Measurements from ENCODE around the gene LRRC73. TPM values are rescaled to one million over a fixed set of nuclear protein-coding genes. Genes with fewer than 3 reads are reported as not detected.

The LRRC73 gene
- total RNA-seq, 4 donors from 2014 or later, result 0.19 to 0.48 (median 0.47) TPM; not detected in 1

DNA sequence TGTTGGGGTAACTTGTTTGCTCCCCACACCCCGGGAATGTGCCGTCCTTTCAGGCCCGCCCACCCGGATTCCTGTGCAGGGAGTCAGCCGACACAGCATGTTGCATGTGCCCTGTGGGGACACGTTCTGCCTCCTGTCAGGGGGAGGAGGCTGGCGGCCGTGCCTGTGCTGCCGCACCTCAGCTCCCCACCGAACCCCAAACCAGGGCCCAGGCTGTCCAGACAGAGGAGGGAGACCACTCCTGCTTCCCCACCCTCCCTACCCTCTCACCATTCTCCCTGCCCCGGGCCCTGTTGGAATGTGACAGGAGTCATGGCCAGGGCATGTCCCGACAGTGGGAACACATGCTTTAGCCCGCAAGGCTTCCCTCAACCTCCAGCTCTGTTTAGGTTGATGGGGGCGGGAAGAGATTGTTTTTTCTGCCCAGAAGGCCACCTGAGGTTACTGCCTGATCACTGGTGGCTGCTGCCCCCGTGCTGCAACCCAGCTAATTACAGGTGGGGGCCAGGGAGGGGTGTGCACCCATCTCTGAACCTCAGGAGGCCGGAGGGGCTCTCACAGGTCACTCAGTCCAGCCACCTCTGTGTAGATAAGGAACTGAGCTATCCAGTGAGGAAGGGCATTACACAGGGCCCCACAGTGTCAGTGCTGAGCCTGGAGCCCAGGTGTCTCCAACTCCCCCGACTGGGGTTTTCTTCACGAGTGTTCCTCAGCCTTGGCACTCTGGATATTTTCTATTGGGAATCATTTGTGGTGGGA is 13.6 kb downstream of the LRRC73 start:
- ATAC-seq (ENCODE audit: low FRiP score), result peak; percentile 26
- no peak for DNase-seq (ENCODE audit: low spot score)

DNA sequence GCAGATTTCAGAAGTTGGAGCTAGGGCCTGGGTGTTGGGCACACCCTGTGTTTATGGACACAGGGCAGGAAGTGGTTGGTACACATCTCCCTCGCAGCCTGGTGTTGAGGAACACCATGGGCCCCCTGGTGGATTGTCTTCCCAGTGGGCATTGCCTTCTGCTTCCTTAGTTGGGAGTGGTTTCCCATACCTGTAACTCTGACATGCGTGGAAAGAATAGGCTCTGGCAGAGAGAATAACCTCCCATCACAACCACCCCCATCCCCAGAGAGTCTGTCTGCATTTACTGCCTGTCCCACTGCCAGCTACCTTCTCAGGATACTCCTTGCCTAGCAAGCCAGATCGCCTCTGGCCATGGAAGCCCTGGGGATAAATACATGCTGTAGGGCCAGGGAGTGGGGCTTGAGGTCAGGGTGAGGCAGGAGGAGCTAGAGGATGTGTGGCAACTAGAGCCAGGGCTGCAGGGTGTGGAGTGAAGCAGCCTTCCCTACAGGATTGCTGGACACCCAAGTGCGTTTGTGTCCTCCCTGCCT is 14.7 kb downstream of the LRRC73 start:
- no peak for DNase-seq (ENCODE audit: low spot score)
- TF ChIP-seq, protein P1, sequence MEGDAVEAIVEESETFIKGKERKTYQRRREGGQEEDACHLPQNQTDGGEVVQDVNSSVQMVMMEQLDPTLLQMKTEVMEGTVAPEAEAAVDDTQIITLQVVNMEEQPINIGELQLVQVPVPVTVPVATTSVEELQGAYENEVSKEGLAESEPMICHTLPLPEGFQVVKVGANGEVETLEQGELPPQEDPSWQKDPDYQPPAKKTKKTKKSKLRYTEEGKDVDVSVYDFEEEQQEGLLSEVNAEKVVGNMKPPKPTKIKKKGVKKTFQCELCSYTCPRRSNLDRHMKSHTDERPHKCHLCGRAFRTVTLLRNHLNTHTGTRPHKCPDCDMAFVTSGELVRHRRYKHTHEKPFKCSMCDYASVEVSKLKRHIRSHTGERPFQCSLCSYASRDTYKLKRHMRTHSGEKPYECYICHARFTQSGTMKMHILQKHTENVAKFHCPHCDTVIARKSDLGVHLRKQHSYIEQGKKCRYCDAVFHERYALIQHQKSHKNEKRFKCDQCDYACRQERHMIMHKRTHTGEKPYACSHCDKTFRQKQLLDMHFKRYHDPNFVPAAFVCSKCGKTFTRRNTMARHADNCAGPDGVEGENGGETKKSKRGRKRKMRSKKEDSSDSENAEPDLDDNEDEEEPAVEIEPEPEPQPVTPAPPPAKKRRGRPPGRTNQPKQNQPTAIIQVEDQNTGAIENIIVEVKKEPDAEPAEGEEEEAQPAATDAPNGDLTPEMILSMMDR (IDR thresholded peaks at IDR 0.05), result no peak
- no peak for ATAC-seq (ENCODE audit: low FRiP score)

More for the DNA sequence above, 13.6 kb downstream of the LRRC73 start:
- TF ChIP-seq, protein P1 (IDR thresholded peaks at IDR 0.05), result no peak

DNA sequence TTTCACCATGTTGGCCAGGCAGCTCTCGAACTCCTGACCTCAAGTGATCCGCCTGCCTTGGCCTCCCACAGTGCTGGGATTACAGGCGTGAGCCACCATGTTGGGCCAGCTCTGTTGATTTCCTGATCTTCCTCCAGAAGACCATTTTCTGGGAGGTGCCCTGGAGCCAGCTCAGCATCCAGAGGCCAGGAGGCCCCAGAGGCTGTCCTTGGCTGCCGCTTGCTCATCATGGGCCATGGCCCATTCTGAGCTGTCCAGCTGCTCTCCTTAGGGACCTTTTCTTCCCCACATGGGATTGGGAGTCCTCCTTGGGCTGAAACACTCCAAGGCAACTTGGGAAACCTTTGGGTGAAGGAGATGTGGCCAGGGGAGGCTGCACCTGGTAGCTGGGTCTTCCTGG is 15.4 kb downstream of the LRRC73 start:
- TF ChIP-seq, protein P1 (IDR thresholded peaks at IDR 0.05), result no peak
- ATAC-seq (ENCODE audit: low FRiP score), result no peak
- DNase-seq (ENCODE audit: low spot score), result no peak

DNA sequence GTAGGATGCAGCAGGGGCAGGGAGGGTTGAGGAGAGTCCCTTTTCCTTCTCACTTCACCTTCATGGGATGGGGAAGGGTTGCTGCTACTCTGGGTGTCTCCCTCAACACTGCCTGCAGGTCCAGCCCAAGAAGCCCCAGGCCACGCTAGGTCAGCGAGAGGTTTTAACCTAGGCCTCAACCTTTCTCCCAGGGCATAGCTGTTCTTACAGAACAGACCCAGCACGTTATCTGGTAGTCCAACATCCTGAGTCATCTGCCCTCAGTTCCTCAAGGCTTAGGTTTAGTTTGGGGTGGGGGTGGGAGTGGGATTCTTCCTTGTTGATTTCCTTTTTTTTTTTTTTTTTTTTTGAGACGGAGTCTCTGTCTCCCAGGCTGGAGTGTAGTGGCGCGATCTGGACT is 15.8 kb downstream of the LRRC73 start:
- ATAC-seq (ENCODE audit: low FRiP score) (no peak), DNase-seq (ENCODE audit: low spot score) (no peak)
- TF ChIP-seq, protein P1 (IDR thresholded peaks at IDR 0.05), result no peak

DNA sequence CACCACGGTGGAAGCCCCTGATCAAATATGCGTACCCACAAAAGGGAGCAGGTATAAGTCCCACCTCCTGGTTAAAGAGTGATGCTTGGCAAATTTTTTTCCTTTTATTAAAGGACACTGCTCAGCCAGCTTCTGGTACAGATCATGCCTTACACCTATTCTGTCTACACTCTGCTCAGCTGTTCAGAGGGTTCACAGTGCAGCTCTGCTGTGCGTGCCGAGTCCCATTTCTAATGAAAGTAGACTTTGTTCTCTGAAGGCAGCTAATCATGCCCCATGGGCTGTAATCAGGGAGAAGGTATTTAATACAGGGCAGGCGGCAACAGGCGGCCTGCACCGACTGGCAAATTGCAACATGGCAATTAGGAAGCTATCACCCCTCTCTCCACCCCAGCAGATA is 16.3 kb downstream of the LRRC73 start:
- DNase-seq (ENCODE audit: low spot score), result no peak
- ATAC-seq (ENCODE audit: low FRiP score), result no peak
- TF ChIP-seq, protein P1 (IDR thresholded peaks at IDR 0.05), result no peak

DNA sequence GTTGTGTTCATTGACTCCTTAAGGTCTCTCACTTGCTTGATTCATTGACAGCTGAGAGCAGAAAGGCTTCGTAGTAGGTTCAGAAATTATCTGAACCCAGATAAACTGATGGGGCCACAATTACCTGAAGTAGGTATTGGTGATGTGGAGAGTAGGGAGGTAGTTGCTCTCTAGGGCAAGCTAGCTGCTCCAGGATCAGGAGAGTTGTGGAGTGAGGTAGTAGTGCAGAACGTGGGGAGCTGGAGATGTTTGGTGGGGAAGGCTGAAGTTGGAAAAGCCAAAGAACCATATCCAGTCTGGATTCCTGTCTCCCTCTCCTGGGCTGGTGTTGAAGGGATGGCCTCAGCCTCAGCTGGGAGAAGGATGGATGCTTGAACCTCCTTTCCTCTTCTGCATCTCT is 16.9 kb downstream of the LRRC73 start:
- ATAC-seq (ENCODE audit: low FRiP score), result no peak
- TF ChIP-seq, protein P1 (IDR thresholded peaks at IDR 0.05), result no peak
- DNase-seq (ENCODE audit: low spot score), result no peak

DNA sequence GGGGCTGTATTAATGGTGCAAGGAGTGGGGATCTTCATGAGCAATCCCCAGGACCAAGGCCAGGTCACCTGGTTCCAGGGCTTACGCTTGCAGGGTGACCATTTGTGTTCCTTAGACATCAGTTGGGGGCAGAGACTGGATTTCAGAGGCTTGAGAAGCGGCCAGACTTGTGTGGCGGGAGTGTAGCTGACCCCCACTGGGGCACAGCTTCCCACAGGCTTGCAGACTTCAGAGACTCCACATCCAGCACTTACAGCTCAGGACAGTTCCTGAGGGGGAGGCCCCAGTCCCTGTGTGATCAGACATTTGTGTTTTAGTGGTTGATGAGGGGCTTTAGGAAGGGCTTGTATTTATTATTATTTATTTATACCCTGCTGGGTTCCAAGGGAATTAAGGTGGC is 17.5 kb downstream of the LRRC73 start:
- no peak for DNase-seq (ENCODE audit: low spot score)
- TF ChIP-seq, protein P1 (IDR thresholded peaks at IDR 0.05), result no peak
- peak; percentile 41 for ATAC-seq (ENCODE audit: low FRiP score)
